ENCODE data around the gene CRADD.
"Not testable (repeated sequence)": the region's sequence is repeated elsewhere in the genome, so short reads cannot be mapped to it uniquely, and the experiment has no call there.

Gene CRADD

DNA sequence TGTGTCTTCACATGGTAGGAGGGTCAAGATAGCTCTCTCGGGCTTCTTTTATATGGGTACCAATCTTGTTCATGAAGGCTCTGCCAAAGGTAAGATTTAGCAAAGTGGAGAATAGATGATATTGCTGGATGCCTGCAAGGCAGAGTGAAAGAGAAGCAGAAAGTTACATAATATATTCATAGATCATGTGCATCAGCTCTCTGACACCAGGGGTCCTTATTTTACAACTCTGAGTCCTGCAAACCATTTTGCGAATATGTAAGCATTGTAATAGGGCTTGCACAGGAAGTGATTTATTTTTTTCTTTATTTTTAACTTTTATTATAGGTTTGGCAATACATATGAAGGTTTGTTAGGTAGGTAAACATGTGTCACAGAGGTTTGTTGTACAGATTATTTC is 31.8 kb downstream of the CRADD start:
- DNase-seq: no peak

- no peak for DNase-seq
These were observed 32.2 kb downstream of the CRADD start for GRCh38 chr12:93709386-93709785.

DNA sequence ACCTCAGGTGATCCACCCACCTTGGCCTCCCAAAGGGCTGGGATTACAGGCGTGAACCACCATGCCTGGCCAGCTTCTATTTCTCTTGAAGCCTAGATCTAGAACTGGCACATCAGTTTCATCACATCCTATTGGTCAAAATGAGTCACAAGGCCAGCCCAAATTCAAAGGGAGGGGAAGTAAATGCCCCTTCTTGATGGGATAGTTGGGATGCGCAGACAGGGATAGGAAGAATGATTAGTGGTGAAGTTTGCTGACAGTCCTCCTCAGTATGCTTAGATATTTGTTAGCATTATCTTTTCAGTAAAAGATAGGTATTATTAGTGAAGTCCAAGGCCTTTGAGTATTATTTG is 33.4 kb downstream of the CRADD start:
- no peak for DNase-seq

DNA sequence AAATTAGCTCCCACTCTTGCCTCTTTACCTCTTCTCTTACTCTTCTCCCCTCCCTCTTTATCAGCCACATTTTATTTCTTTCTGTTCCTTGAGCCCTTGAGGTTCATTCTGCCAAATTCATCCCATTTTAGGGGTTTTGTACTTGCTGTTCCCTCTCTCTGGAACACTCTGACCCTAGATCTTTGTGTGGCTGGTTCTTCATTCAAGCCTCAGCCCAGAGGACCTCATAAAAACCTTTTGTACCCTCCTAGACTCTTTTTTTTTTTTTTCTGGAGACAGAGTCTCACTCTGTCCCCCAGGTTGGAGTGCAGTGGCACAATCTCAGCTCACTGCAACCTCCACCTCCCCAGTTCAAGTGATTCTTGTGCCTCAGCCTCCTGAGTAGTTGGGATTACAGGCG is 34.3 kb downstream of the CRADD start:
- DNase-seq: not testable (repeated sequence)

GRCh38 chr12:93712200-93712599 is 35.0 kb downstream of the CRADD start:
- DNase-seq: no peak

DNA sequence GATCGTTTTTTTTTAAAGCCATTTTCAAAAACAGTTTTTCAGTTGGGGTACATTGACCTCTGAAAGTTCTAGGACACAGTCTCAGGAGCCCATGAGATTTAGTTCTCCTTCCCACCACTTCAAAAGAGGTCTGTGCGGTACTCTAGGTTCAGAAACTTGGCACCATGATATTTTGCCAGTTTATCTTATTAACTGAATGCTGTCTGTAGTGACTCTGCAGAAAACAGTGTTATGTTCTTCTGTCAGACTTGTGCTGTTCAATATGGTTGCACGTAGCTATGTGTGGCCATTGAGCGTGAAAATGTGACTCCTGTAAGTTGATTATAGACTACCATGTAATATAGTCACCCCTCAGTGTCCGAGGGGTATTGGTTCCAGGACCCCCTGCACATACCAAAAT is 35.9 kb downstream of the CRADD start:
- no peak for DNase-seq

- no peak for DNase-seq
These were observed 36.6 kb downstream of the CRADD start for GRCh38 chr12:93713800-93714199.

DNA sequence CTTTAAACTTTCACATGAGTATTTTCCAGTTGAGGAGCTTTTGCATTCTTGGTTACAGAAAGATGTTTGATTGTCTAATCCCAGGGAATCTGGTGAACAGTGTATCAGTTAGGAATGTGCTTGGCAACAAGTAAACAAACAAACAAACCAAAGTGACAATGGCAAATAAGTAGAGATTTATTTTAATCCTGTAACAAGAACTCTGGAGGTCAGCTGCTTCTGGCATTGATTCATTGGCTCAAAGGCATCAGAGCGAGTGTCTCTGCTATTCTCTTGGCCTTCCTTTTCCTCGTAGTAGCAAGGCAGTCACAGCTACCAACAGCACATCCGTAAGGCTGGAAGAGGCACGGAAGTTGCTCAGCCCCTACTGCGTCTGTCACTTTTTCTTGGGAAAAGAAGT is 37.2 kb downstream of the CRADD start:
- no peak for DNase-seq

DNA sequence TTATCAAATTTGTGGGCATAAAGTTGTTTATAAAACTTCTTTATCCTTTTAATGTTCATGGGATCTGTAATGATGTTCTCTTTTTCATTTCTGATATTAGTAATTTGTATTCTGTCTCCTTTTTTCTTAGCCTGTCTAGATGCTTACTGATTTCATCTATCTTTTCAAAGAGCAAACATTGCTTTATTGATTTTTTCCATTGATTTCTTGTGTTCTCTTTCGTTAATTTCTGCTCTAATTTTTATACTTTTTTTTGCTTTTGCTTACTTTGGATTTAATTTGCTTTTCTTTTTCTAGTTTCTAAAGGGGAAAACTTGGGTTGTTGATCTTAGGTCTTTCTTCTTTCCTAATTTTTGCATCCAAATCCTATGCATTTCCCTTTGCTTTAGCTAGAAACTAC is 42.5 kb downstream of the CRADD start:
- DNase-seq: no peak

- no peak for DNase-seq
These were observed 43.4 kb downstream of the CRADD start for GRCh38 chr12:93720559-93720958.

- DNase-seq: no peak
These were observed 45.0 kb downstream of the CRADD start for GRCh38 chr12:93722179-93722578.

DNA sequence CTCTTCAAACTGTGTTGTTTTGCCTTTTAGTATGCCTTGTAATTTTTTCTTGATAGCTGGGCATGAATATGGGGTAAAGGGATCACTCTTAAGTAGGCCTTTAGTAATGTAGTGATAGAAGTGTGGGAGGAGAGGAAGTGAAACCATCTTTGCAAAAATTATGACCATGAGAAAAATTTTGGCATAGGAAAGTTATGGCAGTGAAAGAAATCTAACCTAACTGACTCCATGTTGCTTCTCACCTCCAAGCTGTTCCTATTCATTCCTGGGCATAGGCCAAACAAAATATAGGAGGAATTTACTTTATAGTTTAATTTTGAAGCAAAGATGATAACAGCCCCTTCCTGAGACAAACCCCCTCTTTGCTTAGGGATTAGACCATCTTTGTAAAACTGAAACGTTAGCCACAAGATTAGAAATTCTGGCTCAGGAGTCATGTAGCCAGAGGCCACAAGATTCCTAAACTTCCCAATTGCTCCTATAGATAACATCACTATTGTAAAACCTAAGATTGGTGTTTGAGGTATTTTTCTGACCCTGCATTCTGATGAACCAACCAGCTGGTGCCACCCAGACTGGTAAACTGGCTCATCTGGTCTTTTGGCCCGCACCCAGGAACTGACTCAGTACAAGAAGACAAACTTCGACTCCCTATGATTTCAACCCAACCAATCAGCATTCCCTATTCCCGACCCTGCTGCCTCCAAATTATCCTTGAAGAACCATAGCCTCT is 45.8 kb downstream of the CRADD start:
- DNase-seq: no peak

DNA sequence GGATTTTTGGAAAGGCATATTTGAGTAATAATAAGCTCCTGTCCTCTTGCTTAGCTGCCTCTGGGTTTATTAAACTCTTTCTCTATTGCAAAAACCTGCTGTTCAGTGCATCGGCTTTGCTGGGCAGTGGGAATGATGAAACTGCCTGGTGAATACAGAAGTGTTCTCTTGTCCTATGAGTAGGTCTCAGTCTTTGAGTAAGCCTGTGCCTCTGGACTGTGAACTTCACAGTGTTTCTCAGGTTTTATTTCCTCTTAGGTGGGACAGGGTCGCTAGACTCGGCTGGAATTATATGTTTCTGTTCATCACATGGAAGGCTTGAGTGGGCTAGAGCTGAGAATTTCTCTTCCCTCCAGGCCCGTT is 46.4 kb downstream of the CRADD start:
- no peak for DNase-seq

- DNase-seq: no peak
These were observed 48.4 kb downstream of the CRADD start for GRCh38 chr12:93725531-93725930.

- no peak for DNase-seq
These were observed 50.1 kb downstream of the CRADD start for GRCh38 chr12:93727195-93727811.

DNA sequence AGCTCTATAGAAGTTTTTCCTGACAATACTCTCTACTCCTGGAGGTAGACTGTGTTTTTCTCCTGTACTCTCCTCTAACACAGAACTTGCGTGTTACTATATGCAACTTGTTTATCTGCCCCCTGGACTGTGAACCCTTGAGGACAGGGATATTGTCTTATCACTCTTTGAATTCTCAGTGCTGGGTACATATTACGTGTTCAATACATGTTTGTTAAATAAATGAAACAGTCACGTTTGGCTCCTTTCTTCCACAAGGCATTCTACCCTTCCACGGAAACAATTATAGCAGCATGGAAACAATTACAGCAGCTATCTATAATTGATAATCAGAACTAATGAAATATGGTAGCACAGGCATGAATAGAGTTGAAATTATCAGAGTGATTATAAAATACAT is 50.7 kb downstream of the CRADD start:
- DNase-seq: no peak

- DNase-seq: no peak
These were observed 52.8 kb downstream of the CRADD start for GRCh38 chr12:93729934-93730333.

GRCh38 chr12:93733358-93733757 is 56.2 kb downstream of the CRADD start:
- no peak for DNase-seq

DNA sequence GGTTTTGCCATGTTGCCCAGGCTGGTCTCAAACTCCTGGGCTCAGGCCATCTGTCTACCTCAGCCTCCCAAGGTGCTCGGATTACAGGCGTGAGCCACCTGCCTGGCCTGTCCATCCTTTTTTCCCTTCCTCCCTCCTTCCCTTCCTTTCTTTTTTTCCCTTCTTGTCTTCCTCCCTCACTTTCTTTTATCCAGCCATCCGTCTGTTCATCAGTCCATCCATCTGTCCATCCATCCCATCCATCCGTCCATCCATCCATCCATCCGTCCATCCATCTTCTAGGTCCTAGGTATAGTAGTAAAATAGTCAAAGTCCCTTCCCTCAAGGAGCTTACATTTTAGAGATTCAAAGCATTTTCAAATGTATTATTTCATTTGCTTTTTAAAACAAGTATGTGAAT is 56.8 kb downstream of the CRADD start:
- DNase-seq: no peak

DNA sequence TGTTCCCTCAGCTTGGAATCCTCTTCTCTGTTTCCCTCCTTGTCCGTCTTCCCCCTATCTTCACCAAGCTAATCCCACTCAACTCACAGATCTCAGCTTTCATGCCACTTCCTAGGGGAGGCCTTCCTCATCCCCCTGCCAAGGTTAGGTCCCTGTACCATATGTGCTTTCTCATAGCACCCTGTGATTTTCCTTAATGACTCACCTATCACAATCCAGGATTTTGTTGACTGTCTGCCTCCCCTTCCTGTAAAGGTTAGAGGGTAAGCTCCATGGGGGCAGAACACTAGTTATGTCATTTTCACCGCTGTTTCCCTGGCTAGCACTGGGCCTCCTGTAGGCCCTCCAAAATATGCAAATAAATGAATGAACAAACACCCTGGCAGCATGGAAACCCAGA is 57.6 kb downstream of the CRADD start:
- DNase-seq: no peak

- DNase-seq: no peak
These were observed 59.5 kb downstream of the CRADD start for GRCh38 chr12:93736640-93737178.

GRCh38 chr12:93737457-93738198 is 60.5 kb downstream of the CRADD start:
- DNase-seq: no peak

- DNase-seq: no peak
These were observed 61.3 kb downstream of the CRADD start for GRCh38 chr12:93738199-93739058.
